Ureter (tissue), 1 donor: ENCODE results near the gene CACTIN. TPM values are rescaled to one million over a fixed set of nuclear protein-coding genes. Genes with fewer than 3 reads are reported as not detected.
"Not testable (repeated sequence)": the region's sequence is repeated elsewhere in the genome, so short reads cannot be mapped to it uniquely, and the experiment has no call there.

Source experiments
- DNase-seq: peaks from one replicate; pipeline ENCODE4 v3.0.0-alpha.2; 2020; ENCODE audit warnings: low spot score
- total RNA-seq: library from RNA; stranded (reverse); gene quantifications from one replicate; pipeline ENCODE4 v1.2.4, GENCODE V29; 2023
- donor health status: DM: yes; HTN: yes; CAD: no.

Gene CACTIN
- total RNA-seq, 1 donor from 2014 or later: 31.0 TPM

DNA sequence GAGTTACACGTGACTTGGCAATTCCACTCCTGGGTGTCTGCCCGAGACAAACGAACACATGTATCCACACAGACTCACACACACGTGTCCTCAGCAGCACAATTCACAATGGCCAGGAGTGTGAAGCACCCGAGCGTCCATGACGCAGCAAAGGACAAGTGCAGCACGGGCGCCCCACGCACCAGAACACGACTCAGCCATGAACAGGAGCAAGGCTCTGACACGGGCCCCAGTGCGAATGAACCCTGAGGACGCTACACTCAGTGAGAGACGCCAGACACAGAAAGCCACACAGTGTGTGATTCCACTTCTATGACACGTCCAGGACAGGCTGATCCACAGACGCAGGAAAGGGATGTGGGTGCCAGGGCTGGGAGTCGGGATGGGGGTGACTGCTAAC, 37.2 kb upstream of the CACTIN start:
- DNase-seq: no peak

DNA sequence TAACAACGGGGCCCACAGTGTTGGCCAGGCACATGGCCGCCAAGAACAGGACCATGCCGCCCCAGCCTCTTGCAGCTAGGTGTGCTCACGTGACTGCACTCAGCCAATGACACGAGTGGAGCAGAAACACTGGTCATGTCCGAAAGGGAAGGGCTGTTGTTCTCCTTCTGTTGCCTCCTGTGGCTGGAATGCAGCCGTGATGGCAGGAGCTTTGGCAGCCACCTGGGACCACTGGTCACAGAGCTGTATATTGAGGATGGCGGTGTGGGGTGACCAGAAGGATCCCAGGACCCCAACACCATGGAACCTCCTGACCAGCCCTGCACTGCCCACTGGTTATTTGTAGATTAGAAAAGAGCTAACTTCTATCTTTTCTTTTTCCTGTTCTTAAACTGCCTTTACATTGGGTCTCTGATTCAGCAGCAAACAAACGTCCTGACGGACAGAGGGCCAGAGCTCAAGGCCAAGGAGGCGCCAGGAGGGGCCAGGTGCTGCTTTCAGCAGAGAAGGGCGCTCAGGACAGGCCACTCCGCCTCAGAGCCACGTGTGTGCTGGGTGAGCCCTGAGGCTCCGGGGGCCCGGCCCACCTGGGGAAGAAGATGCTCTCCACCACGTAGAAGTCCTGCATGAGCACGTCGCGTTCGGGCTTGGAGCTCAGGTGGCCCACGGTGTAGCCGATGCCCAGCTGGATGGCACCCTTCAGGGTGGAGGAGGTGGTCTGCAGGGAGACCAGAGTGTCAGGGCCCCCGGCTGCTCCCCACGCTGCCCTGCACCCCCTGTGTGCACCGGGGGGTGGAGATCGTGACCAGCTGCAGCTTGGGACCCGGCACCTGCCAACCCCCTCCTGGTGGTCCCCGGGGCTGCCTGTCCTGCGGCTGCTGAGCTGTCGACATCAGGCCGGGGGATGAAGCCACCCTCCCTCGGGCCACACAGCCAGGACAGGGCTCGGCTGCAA, 35.0 kb upstream of the CACTIN start:
- DNase-seq: no peak

DNA sequence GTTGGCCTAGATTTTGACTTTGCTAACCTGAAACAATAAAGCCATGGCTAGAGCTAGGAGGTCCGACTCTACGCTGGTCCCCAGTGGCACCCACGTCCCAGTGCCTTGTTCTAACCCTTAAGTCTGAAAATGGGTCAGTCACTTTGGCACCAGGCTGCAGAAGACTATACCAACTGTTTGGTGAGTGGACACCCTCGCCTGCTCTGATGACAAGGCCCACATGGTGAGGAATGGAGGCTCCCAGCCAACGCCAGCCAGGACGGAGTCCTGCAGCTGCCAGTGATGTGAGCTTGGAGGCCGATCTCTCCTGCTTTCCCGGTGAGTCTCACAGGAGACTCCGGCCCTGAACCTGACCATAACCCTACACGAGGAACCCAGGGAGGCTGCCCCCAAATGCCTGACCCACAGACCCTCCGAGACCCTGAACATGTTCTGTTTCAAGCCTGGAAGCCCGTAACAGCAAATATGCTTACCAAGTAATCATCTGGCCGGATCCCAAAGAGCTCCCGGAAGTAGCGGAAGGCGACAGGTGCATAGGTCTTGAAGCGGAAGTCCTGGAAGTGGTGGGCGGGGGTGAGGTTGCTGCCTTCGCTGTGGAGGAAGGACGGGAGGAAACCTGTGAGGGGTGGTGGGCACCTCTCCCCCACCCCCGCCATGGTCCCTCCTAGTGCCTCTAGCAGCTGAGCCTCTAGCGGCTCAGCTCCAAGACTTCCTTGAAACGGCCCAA, 34.1 kb upstream of the CACTIN start:
- DNase-seq: no peak

DNA sequence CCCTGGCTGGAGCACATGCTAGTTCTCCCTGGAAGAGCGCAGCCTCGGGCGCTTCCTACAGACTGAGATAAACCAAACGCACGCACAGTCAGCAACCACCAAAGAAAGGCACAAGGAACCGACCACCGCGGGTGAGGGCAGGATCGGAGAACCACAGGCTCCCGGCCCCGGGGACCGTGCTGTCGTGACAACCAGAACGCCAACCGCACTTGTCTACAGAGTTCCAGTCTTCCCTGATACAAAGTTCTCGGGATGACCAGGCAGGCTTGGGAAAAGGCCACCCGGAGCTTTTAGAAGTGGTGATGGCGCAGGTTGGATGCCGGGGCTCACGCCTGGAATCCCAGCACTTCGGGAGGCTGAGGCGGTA, 33.1 kb upstream of the CACTIN start:
- no peak for DNase-seq

DNA sequence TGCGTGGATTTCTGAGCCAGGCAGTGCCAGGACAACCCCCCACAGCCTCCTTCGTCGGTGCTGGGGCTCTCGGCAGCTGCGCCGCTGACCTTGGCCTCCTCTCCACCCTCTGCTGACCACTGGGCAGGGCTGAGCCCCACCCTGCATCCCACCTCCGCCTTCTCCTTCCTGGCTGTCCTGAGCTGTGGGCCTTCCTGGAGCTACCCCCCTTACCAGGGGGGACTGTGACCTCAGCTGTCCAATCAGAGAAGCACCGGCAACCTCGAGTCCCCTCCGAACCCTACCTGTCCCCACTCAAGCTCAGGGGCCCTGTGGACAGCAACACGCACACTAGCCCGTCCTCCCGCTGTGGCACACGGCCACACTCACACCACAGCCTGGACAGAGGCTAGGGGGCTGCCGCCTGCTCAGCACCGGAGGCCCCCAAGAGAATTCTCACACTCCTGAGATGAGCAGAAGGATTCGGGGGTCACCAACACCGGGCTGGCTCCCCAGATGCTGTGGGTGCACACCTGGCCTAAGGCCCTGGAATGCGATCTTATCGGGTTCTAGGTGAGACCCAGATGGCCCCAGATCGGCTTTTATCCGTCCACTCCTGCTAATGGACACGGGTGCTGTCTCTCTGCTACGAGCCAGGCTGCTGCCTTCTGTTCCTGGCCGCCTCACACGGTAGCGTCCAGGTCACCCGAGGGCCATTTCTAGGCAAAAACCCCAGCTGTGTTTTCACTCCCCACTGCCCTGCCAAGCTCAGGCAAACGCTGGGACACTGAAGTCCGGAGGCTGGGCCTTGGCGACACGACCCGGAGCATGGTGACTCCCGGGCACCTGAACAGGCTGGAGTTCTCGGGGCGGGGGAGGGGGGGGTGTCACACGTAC, 32.5 kb upstream of the CACTIN start:
- no peak for DNase-seq

DNA sequence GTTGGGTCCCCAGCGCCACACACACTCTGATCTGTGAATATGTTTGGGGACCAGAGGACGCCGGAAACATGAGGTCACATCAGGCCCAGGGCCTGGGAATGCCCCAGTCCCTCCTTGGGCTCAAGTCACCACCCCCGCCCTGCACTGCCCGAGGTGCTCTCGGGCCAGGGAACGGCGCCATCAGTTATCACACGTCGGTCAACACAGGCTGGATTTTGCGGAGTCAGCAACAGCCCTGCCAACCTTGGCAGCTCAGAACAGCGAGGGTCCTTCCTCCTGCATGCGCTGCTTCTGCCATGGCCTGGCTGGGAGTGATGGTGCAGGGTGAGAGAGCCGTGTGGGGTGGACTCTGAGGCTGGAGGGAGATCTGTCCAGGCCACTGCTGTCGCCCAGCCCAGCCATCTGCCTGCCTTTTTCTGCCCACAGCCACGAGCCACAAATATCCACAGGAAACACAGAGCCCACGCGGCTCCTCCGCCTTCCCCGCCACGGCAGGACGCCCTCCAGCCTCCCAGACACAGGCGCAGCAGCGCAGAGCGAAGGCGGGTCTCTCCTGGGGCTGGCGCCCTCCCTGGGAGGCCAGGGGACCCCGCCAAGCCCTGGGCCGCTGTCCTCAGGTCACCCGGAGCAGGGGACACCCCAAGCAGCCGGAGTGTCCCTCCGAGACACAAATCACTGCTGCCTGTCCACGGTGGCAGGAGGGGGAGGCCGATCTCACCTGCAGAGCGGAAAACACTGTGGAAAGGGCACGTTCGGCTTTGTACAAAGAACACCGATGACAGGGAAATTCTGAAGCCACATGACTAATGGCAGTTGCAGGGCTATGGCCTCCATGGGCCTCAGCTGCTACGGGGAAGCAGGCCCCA, 31.6 kb upstream of the CACTIN start:
- no peak for DNase-seq

DNA sequence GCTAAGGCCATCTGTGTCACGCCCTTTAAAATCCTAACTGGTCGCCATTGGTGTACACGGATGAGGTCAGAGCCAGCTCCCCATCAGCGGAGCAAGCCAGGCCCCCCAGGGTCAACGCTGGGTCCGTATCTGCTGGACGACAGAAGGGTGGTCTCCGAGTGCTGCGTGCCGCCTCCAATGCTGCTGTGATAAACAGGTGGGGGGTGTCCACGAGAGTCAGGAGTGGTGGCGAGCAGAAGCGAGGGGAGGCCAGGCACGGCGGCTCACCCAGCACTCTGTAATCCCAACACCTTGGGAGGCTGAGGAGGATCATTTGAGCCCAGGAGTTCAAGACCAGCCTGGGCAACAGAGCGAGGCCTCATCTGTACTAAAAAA, 30.8 kb upstream of the CACTIN start:
- DNase-seq: no peak

DNA sequence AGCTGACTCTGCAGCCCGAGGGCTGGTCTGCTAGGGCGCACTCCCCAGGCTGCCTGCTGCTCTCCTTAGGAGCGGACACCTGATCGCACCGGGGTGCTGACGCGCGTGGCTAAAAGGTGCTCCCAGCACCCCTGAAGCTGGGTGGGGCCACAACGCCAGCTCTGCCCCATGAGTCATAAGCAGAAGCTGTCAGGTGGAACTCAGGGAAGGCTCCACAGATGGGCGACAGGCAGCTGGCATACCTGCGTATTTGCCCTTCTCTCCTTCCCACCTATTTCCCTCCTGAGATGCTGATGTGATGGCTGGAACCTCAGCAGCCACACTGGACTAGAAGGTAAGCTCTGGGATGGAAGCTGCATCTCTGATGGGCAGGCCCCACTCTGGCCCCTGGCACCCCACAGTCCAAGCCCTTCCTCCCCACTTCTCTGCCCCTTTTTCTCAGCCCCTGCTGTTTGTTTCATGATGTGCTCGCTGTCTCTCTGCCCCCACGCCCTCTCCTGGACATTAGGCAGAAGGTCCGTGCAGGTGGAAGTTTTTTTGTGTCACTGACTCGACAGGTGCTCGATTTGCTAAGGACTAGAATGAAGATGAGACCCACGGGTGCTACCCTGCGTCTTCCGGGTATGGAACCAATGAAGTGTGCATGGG, 30.3 kb upstream of the CACTIN start:
- DNase-seq: no peak

DNA sequence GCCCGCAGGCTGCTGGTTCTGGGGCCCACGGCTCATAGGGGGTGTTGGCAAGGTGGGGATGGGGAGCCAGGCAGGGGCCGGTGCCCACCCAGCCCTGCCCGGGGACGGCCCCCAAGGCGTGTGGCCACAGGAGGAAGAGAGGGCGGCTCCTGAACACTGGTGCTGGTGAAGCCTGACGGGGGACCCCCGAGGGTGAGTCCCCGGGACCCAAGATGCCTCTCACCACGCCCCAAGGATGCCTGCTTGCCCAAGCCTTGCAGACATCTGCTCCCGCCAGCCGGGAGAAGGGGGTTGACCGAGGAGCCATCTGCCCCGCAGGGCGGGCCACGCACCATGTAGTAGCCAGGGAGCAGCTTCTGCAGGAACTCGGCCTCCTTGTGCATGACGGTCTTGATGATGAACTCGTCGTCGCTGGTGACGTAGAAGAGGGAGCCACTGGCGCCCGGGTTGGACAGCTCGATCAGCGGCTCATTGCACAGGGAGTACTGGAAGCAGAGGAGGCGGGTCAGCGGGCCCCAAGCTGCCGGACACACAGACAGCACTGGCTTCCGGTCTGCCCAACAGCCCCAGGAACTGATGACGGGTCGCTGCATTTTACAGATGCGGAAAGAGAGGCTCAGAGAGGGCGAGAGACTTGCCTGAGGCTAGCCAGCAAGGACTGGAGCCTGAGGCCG, 29.6 kb upstream of the CACTIN start:
- no peak for DNase-seq

DNA sequence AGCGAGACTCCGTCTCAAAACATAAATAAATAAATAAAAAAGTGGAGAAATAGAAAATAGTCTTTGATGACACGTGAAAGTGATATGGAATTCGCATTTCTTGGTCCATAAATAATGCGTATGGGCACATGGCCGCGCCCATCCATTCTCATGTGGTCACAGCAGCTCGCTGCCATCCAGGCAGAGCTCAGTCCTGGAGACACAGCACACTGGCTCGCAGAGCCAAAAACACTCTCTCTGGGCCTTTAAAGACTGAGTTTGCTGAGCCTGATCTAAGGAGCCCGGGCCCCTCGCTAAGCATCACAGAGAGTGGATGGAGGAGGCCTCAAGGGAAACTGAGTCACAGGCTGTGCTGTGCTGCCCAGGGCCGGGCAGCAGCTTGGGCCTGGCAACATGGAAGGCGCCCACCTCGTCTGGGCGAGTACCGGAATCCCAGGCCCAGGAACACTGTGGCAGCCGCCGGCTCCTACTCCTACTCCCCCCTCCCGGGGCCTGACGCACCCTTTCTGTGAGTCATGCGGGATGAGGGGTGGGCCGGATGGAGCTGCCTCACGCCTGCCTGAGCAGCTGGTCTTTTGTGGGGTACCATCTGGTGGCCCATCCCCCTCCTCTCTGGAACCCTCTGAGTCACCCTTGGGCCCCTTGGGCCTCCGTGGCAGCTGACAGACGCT, 28.9 kb upstream of the CACTIN start:
- DNase-seq: no peak

DNA sequence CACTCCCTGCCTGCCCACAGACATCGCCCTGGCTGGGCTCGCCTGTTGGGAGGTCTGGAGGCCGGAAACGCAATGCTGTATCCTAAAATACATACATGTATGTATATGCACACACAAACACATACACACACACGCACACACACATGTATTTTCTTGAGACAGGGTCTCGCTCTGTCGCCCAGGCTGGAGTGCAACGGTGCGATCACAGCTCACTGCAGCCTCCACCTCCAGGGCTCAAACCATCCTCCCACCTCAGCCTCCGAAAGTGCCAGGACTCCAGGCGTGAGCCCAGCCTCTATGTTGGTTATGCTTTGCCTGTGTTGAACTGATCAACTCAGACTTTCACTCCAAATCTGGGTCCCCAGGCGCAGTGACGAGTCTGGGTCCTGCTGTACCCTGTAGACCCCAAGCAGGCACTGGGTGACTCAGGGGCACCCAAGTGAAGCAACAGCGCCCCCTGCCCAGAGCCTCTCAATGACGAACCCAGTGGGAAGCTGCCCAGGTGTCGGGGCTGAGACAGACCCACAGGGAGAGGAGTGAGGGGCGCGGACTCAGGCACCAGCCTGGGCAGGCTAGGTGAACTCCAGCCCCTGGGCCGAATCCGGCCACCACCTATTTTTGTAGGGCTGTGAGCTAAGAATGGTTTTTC, 27.4 kb upstream of the CACTIN start:
- DNase-seq: no peak

DNA sequence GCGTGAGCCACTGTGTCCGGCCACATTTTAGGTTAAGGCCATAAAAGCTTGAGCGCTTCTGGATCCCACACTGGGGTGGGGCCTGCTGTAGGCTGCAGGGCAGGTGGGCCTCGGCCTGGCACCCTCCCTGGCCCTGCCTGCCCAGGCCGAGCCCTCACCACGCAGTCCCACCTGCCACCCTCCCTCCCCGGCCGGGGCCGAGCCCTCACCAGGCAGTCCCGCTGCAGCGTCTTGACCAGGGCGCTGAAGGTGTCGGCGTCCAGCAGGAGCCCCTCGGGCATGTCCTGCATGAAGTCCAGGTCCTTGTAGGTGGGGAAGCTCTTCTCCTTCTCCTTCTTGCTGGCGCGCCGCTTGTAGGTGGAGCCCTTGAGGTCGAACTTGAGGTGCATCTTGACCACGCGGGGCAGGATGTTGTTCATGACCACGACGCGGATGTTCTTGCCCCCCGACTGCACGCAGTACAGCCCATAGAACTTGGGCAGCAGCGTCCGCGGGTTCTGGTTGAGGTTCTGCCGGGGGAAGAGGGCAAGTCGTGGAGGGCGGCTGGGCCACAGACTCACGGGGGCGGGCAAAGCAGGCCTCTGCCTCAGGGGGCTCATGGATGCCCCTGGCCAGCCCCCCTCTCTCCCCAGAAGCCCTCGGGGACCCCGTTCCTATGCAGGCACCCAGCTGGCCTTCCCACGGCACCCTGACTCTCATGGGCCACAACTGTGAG, 26.6 kb upstream of the CACTIN start:
- DNase-seq: no peak

DNA sequence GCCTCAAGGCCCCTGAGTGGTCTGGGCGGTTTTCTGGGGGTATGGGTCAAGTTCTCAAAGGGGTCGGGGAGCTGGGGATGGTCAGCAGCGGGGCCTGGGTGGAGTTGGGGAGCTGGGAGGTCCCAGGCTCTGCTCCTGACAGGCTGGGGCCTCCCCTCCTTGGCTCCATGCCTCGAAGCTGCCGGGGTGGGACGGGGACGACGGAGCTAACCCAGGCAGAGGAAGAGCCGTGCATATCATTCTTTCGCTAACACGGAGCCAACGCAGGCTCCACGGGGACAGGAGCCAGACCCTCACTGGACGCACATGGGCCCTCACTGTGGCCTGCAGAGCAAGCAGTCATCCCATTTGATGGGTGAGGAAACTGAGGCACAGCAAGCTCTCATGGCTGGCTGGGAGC, 25.8 kb upstream of the CACTIN start:
- no peak for DNase-seq

DNA sequence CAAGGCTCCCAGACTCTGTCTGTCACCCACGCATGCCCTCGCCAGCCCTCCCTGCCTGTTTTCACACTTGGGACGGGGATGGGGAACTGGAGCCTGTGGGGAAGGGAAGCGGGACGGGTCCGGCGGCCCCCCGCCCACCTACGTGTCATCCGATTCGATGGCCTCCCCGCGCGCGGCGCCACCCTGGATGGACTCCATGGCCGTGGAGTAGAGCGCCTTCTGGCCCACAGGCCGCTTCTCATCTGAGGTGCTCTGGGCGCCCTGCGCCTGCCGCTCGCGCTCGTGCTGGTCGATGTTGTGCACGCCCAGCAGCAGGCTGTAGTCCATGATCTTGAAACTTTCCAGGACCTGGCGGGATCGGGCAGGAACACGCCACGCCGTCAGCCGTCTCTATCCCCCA, 25.1 kb upstream of the CACTIN start:
- no peak for DNase-seq

DNA sequence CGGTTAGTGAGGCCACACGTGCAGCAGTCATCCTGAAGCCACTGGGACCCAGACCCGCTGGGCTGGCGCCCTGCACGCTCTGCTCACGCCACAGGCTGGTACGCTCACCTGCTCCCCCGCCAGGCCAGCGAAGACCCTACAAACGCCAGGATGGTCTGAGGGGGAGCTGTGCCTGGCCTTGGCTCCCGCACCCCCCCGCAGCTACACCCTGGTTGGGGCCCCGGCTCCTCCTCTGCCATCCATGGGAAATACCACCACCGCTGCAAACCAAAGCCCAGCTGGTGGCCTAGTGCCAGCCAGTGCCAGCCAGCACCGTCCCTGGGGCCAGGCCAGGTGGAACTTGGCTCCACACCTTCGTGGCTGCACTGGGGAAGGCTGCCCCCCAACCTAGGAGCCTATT, 23.3 kb upstream of the CACTIN start:
- no peak for DNase-seq

DNA sequence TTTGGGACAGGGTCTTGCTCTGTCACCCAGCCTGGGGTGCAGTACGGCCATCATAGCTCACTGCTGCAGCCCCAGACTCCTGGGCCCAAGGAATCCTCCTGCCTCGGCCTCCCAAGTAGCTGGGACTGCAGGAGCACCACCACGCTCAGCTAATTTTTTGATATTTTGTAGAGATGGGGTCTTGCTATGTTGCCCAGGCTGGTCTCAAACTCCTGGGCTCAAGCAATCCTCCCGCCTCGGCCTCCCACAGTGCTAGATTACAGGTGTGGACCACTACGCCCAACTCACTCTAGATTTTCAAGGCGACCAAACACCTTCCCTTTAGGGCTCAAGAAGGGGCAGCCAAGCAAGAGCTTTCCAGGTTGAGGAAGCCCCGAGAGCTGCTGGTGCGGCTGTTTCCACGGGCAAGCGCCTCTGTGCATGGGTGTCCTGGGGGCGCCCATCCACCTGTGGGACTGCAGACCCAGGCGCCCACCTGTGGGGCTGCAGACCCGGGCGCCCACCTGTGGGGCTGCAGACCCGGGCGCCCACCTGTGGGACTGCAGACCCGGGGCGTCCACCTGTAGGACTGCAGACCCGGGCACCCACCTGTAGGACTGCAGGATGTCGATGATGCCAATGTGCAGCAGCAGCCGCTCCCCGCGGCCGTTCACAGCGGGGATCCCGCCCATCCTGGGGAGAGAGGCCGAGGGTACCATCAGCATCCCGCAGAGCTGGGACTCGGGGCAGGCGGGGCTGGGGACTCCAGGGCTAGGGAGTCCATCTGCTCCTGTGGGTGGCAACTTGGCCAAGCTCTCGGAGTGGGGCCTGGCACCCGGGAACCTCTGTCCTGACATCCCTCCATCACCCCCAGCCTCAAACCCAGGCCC, 21.7 kb upstream of the CACTIN start:
- DNase-seq: no peak

DNA sequence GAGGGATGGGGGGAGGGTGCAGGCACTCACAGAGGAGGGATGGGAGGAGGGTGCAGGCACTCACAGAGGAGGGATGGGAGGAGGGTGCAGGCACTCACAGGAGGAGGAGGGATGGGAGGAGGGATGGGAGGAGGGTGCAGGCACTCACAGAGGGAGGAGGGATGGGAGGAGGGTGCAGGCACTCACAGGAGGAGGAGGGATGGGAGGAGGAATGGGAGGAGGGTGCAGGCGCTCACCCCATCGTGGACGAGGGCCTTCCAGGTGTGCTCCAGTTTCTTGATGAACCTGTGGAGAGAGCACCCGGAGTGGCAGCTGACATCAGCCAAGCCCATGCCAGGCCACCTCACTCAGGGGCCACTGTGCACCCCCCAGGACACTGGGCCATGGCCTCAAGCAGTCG, 20.5 kb upstream of the CACTIN start:
- not testable (repeated sequence) for DNase-seq
